ENCODE data around the gene TRIM17.

The TRIM17 gene

GRCh38 chr1:228457396-228458176, 40.9 kb upstream of the TRIM17 start:
- Histone ChIP-seq H3F3A (ENCODE audit: insufficient read depth, low read length) (no peaks in the 10 kb centered on the region), H2AFZ (ENCODE audit: low read length) (no peak overlapping the region), H3K9ac (ENCODE audit: low read length) (peak overlapping the region; percentile 45), H3K27ac (ENCODE audit: low read depth, low read length, poor library complexity, severe bottlenecking) (peak overlapping the region; percentile 67), H3K4me3 (ENCODE audit: low read depth, low read length, poor library complexity, severe bottlenecking) (peak overlapping the region; percentile 51), H3K9me2 (ENCODE audit: low read depth, low read length) (no peaks in the 10 kb centered on the region), H4K20me1 (ENCODE audit: insufficient read depth, low read length) (no peaks in the 10 kb centered on the region), H3K27me3 (ENCODE audit: insufficient read depth, low read length) (no peaks in the 10 kb centered on the region), H3K9me3 (ENCODE audit: low read length) (no peaks in the 10 kb centered on the region), H3K79me2 (ENCODE audit: insufficient read depth, low read length) (no peaks in the 10 kb centered on the region), H3K4me2 (ENCODE audit: low read length) (peak overlapping the region; percentile 54), H3K4me1 (ENCODE audit: insufficient read depth, low read length, severe bottlenecking) (peaks cover 3% of the 10 kb centered on the region), H3K36me3 (ENCODE audit: insufficient read depth, low read length) (no peaks in the 10 kb centered on the region)
- no peak for TF ChIP-seq EZH2 (IDR thresholded peaks at IDR 0.05; ENCODE audit: borderline replicate concordance, low read length)
- no peak for TF ChIP-seq CTCF (IDR thresholded peaks at IDR 0.05; ENCODE audit: low read length)

GRCh38 chr1:228457017-228457395, 40.3 kb upstream of the TRIM17 start:
- Histone ChIP-seq H3F3A (ENCODE audit: insufficient read depth, low read length) (no peaks in the 10 kb centered on the region), H3K27ac (ENCODE audit: low read depth, low read length, poor library complexity, severe bottlenecking) (no peak overlapping the region), H3K36me3 (ENCODE audit: insufficient read depth, low read length) (no peaks in the 10 kb centered on the region), H3K9me2 (ENCODE audit: low read depth, low read length) (no peaks in the 10 kb centered on the region), H4K20me1 (ENCODE audit: insufficient read depth, low read length) (no peaks in the 10 kb centered on the region), H3K4me2 (ENCODE audit: low read length) (peak overlapping the region; percentile 54), H3K27me3 (ENCODE audit: insufficient read depth, low read length) (no peaks in the 10 kb centered on the region), H3K79me2 (ENCODE audit: insufficient read depth, low read length) (no peaks in the 10 kb centered on the region), H3K4me3 (ENCODE audit: low read depth, low read length, poor library complexity, severe bottlenecking) (peak overlapping the region; percentile 51), H3K9me3 (ENCODE audit: low read length) (no peaks in the 10 kb centered on the region), H2AFZ (ENCODE audit: low read length) (no peak overlapping the region), H3K4me1 (ENCODE audit: insufficient read depth, low read length, severe bottlenecking) (peaks cover 3% of the 10 kb centered on the region), H3K9ac (ENCODE audit: low read length) (peak overlapping the region; percentile 45)
- no peak for TF ChIP-seq EZH2 (IDR thresholded peaks at IDR 0.05; ENCODE audit: borderline replicate concordance, low read length)
- TF ChIP-seq CTCF (IDR thresholded peaks at IDR 0.05; ENCODE audit: low read length): no peak

- peak overlapping the region; percentile 54 for H3K4me2 ChIP-seq (ENCODE audit: low read length)
- no peaks in the 10 kb centered on the region for H3K36me3 ChIP-seq (ENCODE audit: insufficient read depth, low read length)
- H3K9me3 ChIP-seq (ENCODE audit: low read length): no peaks in the 10 kb centered on the region
- no peaks in the 10 kb centered on the region for H3K27me3 ChIP-seq (ENCODE audit: insufficient read depth, low read length)
- H3K9ac ChIP-seq (ENCODE audit: low read length): peak overlapping the region; percentile 45
- no peak overlapping the region for H2AFZ ChIP-seq (ENCODE audit: low read length)
- no peaks in the 10 kb centered on the region for H4K20me1 ChIP-seq (ENCODE audit: insufficient read depth, low read length)
- no peaks in the 10 kb centered on the region for H3F3A ChIP-seq (ENCODE audit: insufficient read depth, low read length)
- H3K4me1 ChIP-seq (ENCODE audit: insufficient read depth, low read length, severe bottlenecking): peaks cover 3% of the 10 kb centered on the region
- peak overlapping the region; percentile 51 for H3K4me3 ChIP-seq (ENCODE audit: low read depth, low read length, poor library complexity, severe bottlenecking)
- H3K9me2 ChIP-seq (ENCODE audit: low read depth, low read length): no peaks in the 10 kb centered on the region
- no peak overlapping the region for H3K27ac ChIP-seq (ENCODE audit: low read depth, low read length, poor library complexity, severe bottlenecking)
- H3K79me2 ChIP-seq (ENCODE audit: insufficient read depth, low read length): no peaks in the 10 kb centered on the region
- TF ChIP-seq EZH2 (IDR thresholded peaks at IDR 0.05; ENCODE audit: borderline replicate concordance, low read length): no peak
- TF ChIP-seq CTCF (IDR thresholded peaks at IDR 0.05; ENCODE audit: low read length): no peak
Observed at GRCh38 chr1:228456252-228457016, 39.8 kb upstream of the TRIM17 start.
